ENCODE results near the gene GCN1. TPM values are rescaled to one million over a fixed set of nuclear protein-coding genes. Genes with fewer than 3 reads are reported as not detected.

Gene GCN1
- total RNA-seq, 2 donors from 2014 or later, result 39.7 to 83.1 TPM

- no peak overlapping the region for H3K4me3 ChIP-seq
- no peaks in the 10 kb centered on the region for H3K27me3 ChIP-seq
- no peaks in the 10 kb centered on the region for H3K9me3 ChIP-seq
- H3K36me3 ChIP-seq (replicated peaks in 1 of 2; ENCODE audit: insufficient read depth in 1 of 2, low read depth in 2 of 2), result no peaks in the 10 kb centered on the region
- H3K4me1 ChIP-seq, result peaks cover 24% of the 10 kb centered on the region
- no peak for DNase-seq
- no peak for TF ChIP-seq POLR2A (IDR thresholded peaks at IDR 0.05)
- TF ChIP-seq CTCF (IDR thresholded peaks at IDR 0.05), result no peak
- intact Hi-C loops (cut with DNase I), result no loop called here
- H3K27ac ChIP-seq, result no peak overlapping the region
- ATAC-seq, result no peak
- WGBS, 2 donors, result 75 to 80% methylated on average over 3 to 5 of the region's 5 CpGs
Measured at GRCh38 chr12:120240495-120240833, 45.9 kb upstream of the GCN1 start.

GRCh38 chr12:120239776-120240494, 45.4 kb upstream of the GCN1 start:
- no peak for DNase-seq
- H3K27me3 ChIP-seq, result no peaks in the 10 kb centered on the region
- H3K4me3 ChIP-seq, result no peak overlapping the region
- TF ChIP-seq CTCF (IDR thresholded peaks at IDR 0.05) (no peak), POLR2A (IDR thresholded peaks at IDR 0.05) (no peak)
- no peak overlapping the region for H3K27ac ChIP-seq
- intact Hi-C loops (cut with DNase I), result no loop called here
- peaks cover 29% of the 10 kb centered on the region for H3K4me1 ChIP-seq
- no peaks in the 10 kb centered on the region for H3K9me3 ChIP-seq
- no peaks in the 10 kb centered on the region for H3K36me3 ChIP-seq (replicated peaks in 1 of 2; ENCODE audit: insufficient read depth in 1 of 2, low read depth in 2 of 2)
- 77 to 85% methylated on average over 2 of the region's 2 CpGs for WGBS, 2 donors
- ATAC-seq, result no peak

- H3K4me3 ChIP-seq, result no peak overlapping the region
- H3K36me3 ChIP-seq (replicated peaks in 1 of 2; ENCODE audit: insufficient read depth in 1 of 2, low read depth in 2 of 2), result no peaks in the 10 kb centered on the region
- H3K9me3 ChIP-seq, result no peaks in the 10 kb centered on the region
- 80 to 84% methylated on average over 10 to 12 of the region's 12 CpGs for WGBS, 2 donors
- ATAC-seq, result no peak
- no peak for DNase-seq
- intact Hi-C loops (cut with DNase I), result no loop called here
- TF ChIP-seq CTCF (IDR thresholded peaks at IDR 0.05) (no peak), POLR2A (IDR thresholded peaks at IDR 0.05) (no peak)
- H3K27me3 ChIP-seq, result no peaks in the 10 kb centered on the region
- H3K27ac ChIP-seq, result peak overlapping the region in 1 of 4 donors; percentile 61
- peaks cover 39% of the 10 kb centered on the region for H3K4me1 ChIP-seq
Measured at GRCh38 chr12:120238839-120239445, 44.4 kb upstream of the GCN1 start.

- Histone ChIP-seq H3K9me3 (no peaks in the 10 kb centered on the region), H3K36me3 (replicated peaks in 1 of 2; ENCODE audit: insufficient read depth in 1 of 2, low read depth in 2 of 2) (no peaks in the 10 kb centered on the region), H3K4me3 (no peak overlapping the region), H3K27ac (peak overlapping the region in 2 of 4 donors; percentile 36 to 61), H3K4me1 (peaks cover 45% of the 10 kb centered on the region), H3K27me3 (no peaks in the 10 kb centered on the region)
- WGBS, 2 donors, result 77 to 89% methylated on average over 7 to 9 of the region's 9 CpGs
- ATAC-seq, result no peak
- TF ChIP-seq CTCF (IDR thresholded peaks at IDR 0.05) (no peak), POLR2A (IDR thresholded peaks at IDR 0.05) (no peak)
- DNase-seq, result no peak
- intact Hi-C loops (cut with DNase I), result no loop called here
Measured at GRCh38 chr12:120238217-120238616, 43.7 kb upstream of the GCN1 start.

All from body of pancreas (tissue), 4 donors.